Measurements from ENCODE around the gene ALOX5.

ALOX5 gene

DNA sequence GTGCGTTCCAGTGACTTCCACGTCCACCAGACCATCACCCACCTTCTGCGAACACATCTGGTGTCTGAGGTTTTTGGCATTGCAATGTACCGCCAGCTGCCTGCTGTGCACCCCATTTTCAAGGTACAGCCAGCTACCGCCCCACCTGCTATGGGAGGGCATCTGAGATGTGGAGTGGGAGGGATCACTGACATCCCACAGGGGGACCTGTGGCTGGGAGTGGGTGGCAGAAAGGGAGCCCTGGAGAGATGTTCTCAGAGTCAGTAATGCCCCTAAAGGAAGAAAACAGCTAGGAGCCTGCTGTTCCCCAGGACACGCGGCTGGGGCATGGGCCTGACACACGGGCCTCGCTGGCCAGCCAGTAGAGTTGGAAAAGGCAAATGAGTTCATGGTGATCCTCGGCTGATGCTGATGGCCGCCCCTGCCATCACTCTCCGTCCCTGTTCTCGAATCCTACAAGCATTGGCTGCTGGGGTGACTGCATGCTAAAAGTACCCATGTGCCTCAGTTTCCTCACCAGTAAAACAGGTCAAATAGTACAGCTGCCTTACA, 66.6 kb downstream of the ALOX5 start:
- H3K4me3 ChIP-seq (replicated peaks; ENCODE audit: insufficient read depth, low read length): no peak overlapping the region
- DNase-seq (ENCODE audit: low read depth in 1 of 2, low spot score in 1 of 2): no peak
- no peak for TF ChIP-seq GABPA (IDR thresholded peaks at IDR 0.05; ENCODE audit: low read depth)
- TF ChIP-seq, protein P1, sequence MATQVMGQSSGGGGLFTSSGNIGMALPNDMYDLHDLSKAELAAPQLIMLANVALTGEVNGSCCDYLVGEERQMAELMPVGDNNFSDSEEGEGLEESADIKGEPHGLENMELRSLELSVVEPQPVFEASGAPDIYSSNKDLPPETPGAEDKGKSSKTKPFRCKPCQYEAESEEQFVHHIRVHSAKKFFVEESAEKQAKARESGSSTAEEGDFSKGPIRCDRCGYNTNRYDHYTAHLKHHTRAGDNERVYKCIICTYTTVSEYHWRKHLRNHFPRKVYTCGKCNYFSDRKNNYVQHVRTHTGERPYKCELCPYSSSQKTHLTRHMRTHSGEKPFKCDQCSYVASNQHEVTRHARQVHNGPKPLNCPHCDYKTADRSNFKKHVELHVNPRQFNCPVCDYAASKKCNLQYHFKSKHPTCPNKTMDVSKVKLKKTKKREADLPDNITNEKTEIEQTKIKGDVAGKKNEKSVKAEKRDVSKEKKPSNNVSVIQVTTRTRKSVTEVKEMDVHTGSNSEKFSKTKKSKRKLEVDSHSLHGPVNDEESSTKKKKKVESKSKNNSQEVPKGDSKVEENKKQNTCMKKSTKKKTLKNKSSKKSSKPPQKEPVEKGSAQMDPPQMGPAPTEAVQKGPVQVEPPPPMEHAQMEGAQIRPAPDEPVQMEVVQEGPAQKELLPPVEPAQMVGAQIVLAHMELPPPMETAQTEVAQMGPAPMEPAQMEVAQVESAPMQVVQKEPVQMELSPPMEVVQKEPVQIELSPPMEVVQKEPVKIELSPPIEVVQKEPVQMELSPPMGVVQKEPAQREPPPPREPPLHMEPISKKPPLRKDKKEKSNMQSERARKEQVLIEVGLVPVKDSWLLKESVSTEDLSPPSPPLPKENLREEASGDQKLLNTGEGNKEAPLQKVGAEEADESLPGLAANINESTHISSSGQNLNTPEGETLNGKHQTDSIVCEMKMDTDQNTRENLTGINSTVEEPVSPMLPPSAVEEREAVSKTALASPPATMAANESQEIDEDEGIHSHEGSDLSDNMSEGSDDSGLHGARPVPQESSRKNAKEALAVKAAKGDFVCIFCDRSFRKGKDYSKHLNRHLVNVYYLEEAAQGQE (IDR thresholded peaks at IDR 0.05; ENCODE audit: insufficient replicate concordance, low read depth): no peak
- no peak for TF ChIP-seq SPI1 (IDR thresholded peaks at IDR 0.05; ENCODE audit: borderline replicate concordance, low read depth)
- TF ChIP-seq, protein P2, sequence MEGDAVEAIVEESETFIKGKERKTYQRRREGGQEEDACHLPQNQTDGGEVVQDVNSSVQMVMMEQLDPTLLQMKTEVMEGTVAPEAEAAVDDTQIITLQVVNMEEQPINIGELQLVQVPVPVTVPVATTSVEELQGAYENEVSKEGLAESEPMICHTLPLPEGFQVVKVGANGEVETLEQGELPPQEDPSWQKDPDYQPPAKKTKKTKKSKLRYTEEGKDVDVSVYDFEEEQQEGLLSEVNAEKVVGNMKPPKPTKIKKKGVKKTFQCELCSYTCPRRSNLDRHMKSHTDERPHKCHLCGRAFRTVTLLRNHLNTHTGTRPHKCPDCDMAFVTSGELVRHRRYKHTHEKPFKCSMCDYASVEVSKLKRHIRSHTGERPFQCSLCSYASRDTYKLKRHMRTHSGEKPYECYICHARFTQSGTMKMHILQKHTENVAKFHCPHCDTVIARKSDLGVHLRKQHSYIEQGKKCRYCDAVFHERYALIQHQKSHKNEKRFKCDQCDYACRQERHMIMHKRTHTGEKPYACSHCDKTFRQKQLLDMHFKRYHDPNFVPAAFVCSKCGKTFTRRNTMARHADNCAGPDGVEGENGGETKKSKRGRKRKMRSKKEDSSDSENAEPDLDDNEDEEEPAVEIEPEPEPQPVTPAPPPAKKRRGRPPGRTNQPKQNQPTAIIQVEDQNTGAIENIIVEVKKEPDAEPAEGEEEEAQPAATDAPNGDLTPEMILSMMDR (IDR thresholded peaks at IDR 0.05; ENCODE audit: insufficient read depth, low read length): no peak
- TF ChIP-seq POLR2AphosphoS5 (IDR thresholded peaks at IDR 0.05; ENCODE audit: low read depth): no peak
- no peak overlapping the region for H3K27ac ChIP-seq (replicated peaks)
- H3K27me3 ChIP-seq (ENCODE audit: insufficient read depth, poor library complexity, severe bottlenecking): no peaks in the 10 kb centered on the region

DNA sequence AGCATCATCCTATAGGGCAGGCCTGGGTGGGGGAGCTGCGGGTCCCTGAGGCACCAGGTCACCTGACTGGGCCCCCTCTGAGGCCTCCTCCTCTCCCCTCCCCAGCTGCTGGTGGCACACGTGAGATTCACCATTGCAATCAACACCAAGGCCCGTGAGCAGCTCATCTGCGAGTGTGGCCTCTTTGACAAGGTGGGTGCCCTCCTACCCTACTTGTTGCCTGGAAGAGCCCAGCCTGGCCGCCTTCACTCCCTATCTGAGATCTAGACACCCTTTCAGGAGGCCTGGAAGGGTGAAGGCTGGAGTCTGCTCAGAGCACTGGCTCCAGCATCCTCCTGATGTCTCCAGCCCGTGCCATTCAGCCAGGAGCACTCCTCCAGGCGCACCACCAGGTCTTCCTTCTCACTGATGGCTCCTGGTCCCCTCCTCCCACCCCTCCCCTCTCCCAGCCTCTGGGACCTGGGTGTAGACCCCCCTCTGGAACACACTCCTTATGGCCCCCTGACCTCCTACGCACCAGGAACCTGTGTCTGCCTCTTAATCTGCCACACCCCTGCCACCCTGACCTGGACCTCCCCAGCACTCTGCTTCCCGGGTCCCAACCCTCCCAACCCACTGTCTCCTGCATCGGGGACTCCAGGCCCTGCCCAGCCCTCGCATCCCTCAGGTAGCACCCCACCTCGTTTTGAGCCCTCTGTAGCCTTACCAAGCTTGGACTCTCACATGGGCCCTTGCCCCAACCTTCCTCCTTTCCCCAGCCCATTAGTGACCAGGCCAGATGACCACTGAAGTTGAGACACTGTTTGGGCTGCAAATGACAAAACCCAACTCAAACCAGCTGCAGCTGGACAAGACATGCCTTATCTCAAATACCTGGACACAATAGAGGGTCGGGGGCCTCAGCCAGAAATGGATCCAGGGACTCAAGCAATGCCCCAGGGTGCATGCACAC, 67.5 kb downstream of the ALOX5 start:
- TF ChIP-seq, protein P1 (IDR thresholded peaks at IDR 0.05; ENCODE audit: insufficient replicate concordance, low read depth): no peak
- TF ChIP-seq GABPA (IDR thresholded peaks at IDR 0.05; ENCODE audit: low read depth) (no peak), POLR2AphosphoS5 (IDR thresholded peaks at IDR 0.05; ENCODE audit: low read depth) (no peak), SPI1 (IDR thresholded peaks at IDR 0.05; ENCODE audit: borderline replicate concordance, low read depth) (no peak)
- TF ChIP-seq, protein P2 (IDR thresholded peaks at IDR 0.05; ENCODE audit: insufficient read depth, low read length): no peak
- Histone ChIP-seq H3K27me3 (ENCODE audit: insufficient read depth, poor library complexity, severe bottlenecking) (no peaks in the 10 kb centered on the region), H3K27ac (replicated peaks) (no peak overlapping the region), H3K4me3 (replicated peaks; ENCODE audit: insufficient read depth, low read length) (no peak overlapping the region)
- no peak for DNase-seq (ENCODE audit: low read depth in 1 of 2, low spot score in 1 of 2)

GRCh38 chr10:45442251-45442650, 68.2 kb downstream of the ALOX5 start:
- Histone ChIP-seq H3K27ac (replicated peaks) (no peak overlapping the region), H3K27me3 (ENCODE audit: insufficient read depth, poor library complexity, severe bottlenecking) (no peaks in the 10 kb centered on the region), H3K4me3 (replicated peaks; ENCODE audit: insufficient read depth, low read length) (no peak overlapping the region)
- DNase-seq (ENCODE audit: low read depth in 1 of 2, low spot score in 1 of 2): no peak
- TF ChIP-seq, protein P1 (IDR thresholded peaks at IDR 0.05; ENCODE audit: insufficient replicate concordance, low read depth): no peak
- TF ChIP-seq GABPA (IDR thresholded peaks at IDR 0.05; ENCODE audit: low read depth) (no peak), SPI1 (IDR thresholded peaks at IDR 0.05; ENCODE audit: borderline replicate concordance, low read depth) (no peak), POLR2AphosphoS5 (IDR thresholded peaks at IDR 0.05; ENCODE audit: low read depth) (no peak)
- TF ChIP-seq, protein P2 (IDR thresholded peaks at IDR 0.05; ENCODE audit: insufficient read depth, low read length): no peak
